SKM-1 (cell line): ENCODE results near the gene FOXD2.
"Not testable (repeated sequence)": the region's sequence is repeated elsewhere in the genome, so short reads cannot be mapped to it uniquely, and the experiment has no call there.

Experiments used
- DNase-seq: peaks from one replicate; lab custom pipeline; 2025; ENCODE audit not compliant: unreplicated experiment; lab: John Stamatoyannopoulos, UW

Gene FOXD2

GRCh38 chr1:47439017-47439818 lies 1.4 kb downstream of the FOXD2 start:
- DNase-seq = no peak

- DNase-seq = no peak
These were observed 2.2 kb downstream of the FOXD2 start for GRCh38 chr1:47439819-47440598.

- no peak for DNase-seq
These were observed 2.8 kb downstream of the FOXD2 start for GRCh38 chr1:47440599-47441081.

GRCh38 chr1:47441450-47442106 lies 3.7 kb downstream of the FOXD2 start:
- DNase-seq = no peak

- DNase-seq = no peak
These were observed 4.4 kb downstream of the FOXD2 start for GRCh38 chr1:47442202-47442601.

- DNase-seq = no peak
These were observed 5.1 kb downstream of the FOXD2 start for GRCh38 chr1:47442842-47443529.

GRCh38 chr1:47443530-47444296 lies 5.9 kb downstream of the FOXD2 start:
- no peak for DNase-seq

GRCh38 chr1:47444297-47444561 lies 6.4 kb downstream of the FOXD2 start:
- no peak for DNase-seq

GRCh38 chr1:47444562-47445465 lies 7.0 kb downstream of the FOXD2 start:
- DNase-seq = no peak

- no peak for DNase-seq
These were observed 8.1 kb downstream of the FOXD2 start for GRCh38 chr1:47445823-47446550.

- no peak for DNase-seq
These were observed 10.8 kb downstream of the FOXD2 start for GRCh38 chr1:47448462-47449222.

GRCh38 chr1:47449822-47450552 lies 12.1 kb downstream of the FOXD2 start:
- DNase-seq = no peak

- no peak for DNase-seq
These were observed 12.8 kb downstream of the FOXD2 start for GRCh38 chr1:47450606-47451005.

- DNase-seq = no peak
These were observed 14.6 kb downstream of the FOXD2 start for GRCh38 chr1:47452426-47452825.

GRCh38 chr1:47453910-47454309 lies 16.1 kb downstream of the FOXD2 start:
- DNase-seq = not testable (repeated sequence)

- DNase-seq = no peak
These were observed 18.4 kb downstream of the FOXD2 start for GRCh38 chr1:47456250-47456649.

GRCh38 chr1:47457547-47457946 lies 19.7 kb downstream of the FOXD2 start:
- DNase-seq = not testable (repeated sequence)
